Keratinocyte (primary cell): ENCODE data around the gene MLLT10.

Experiments used
- EZH2 ChIP-seq: IDR thresholded peaks from one replicate; pipeline ENCODE4 v1.6.1; 2012; ENCODE audit warnings: inconsistent platforms, mild to moderate bottlenecking, low read length, moderate library complexity
- TF ChIP-seq, protein P1 (sequence below), 3 experiments: IDR thresholded peaks in 1 of 3; conservative IDR thresholded peaks in 1 of 3; optimal IDR thresholded peaks in 1 of 3; 2 replicates in 2 of 3; 3 replicates in 1 of 3; pipeline versions ENCODE3 to v1.5.1; 2011; ENCODE audit warnings: low read length in 3 of 3, mild to moderate bottlenecking in 3 of 3, moderate library complexity in 2 of 3, control low read depth in 1 of 3, inconsistent platforms in 1 of 3; ENCODE audit not compliant: insufficient read depth in 2 of 3; ENCODE audit errors: extremely low read depth in 1 of 3

GRCh38 chr10:21724687-21725367, 190.8 kb downstream of the MLLT10 start:
- TF ChIP-seq, protein P1, sequence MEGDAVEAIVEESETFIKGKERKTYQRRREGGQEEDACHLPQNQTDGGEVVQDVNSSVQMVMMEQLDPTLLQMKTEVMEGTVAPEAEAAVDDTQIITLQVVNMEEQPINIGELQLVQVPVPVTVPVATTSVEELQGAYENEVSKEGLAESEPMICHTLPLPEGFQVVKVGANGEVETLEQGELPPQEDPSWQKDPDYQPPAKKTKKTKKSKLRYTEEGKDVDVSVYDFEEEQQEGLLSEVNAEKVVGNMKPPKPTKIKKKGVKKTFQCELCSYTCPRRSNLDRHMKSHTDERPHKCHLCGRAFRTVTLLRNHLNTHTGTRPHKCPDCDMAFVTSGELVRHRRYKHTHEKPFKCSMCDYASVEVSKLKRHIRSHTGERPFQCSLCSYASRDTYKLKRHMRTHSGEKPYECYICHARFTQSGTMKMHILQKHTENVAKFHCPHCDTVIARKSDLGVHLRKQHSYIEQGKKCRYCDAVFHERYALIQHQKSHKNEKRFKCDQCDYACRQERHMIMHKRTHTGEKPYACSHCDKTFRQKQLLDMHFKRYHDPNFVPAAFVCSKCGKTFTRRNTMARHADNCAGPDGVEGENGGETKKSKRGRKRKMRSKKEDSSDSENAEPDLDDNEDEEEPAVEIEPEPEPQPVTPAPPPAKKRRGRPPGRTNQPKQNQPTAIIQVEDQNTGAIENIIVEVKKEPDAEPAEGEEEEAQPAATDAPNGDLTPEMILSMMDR (optimal IDR thresholded peaks at IDR 0.05 in 1 of 3, IDR thresholded peaks at IDR 0.05 in 1 of 3, conservative IDR thresholded peaks at IDR 0.05 in 1 of 3; ENCODE audit: extremely low read depth in 1 of 3, insufficient read depth in 2 of 3, low read length in 3 of 3), result no peak
- TF ChIP-seq EZH2, result no peak
